Kidney epithelial cell (primary cell): Measurements from ENCODE around the gene AMDHD2. TPM values are rescaled to one million over a fixed set of nuclear protein-coding genes. Genes with fewer than 3 reads are reported as not detected.

Source experiments
- DNase-seq: peaks from one replicate; pipeline ENCODE4 v3.0.0-alpha.2; 2010; ENCODE audit warnings: low read depth
- H3K27me3 ChIP-seq: 2 replicates; pipeline ENCODE4 v1.6.0; 2011; ENCODE audit warnings: low read length; ENCODE audit not compliant: control insufficient read depth, insufficient read depth
- H3K36me3 ChIP-seq: 2 replicates; pipeline ENCODE4 v1.5.1; 2011; ENCODE audit warnings: low read length; ENCODE audit not compliant: control insufficient read depth, insufficient read depth
- H3K4me3 ChIP-seq: 2 replicates; pipeline ENCODE4 v1.5.1; 2011; ENCODE audit warnings: low read depth, mild to moderate bottlenecking, control low read depth, low read length
- total RNA-seq: library from RNA; depleted of rRNA; stranded (reverse); fragments of >200 nt; gene quantifications from 2 replicates; pipeline ENCODE4 v1.2.3, GENCODE V29; 2015
- TF ChIP-seq, protein P1 (sequence below): IDR thresholded peaks from 2 replicates; pipeline ENCODE4 v1.5.1; 2011; ENCODE audit warnings: mild to moderate bottlenecking, moderate library complexity, low read length, control low read depth, inconsistent platforms; ENCODE audit not compliant: insufficient read depth, poor library complexity, severe bottlenecking

AMDHD2 gene
- total RNA-seq, 1 donor from 2014 or later: 76.0 TPM

DNA sequence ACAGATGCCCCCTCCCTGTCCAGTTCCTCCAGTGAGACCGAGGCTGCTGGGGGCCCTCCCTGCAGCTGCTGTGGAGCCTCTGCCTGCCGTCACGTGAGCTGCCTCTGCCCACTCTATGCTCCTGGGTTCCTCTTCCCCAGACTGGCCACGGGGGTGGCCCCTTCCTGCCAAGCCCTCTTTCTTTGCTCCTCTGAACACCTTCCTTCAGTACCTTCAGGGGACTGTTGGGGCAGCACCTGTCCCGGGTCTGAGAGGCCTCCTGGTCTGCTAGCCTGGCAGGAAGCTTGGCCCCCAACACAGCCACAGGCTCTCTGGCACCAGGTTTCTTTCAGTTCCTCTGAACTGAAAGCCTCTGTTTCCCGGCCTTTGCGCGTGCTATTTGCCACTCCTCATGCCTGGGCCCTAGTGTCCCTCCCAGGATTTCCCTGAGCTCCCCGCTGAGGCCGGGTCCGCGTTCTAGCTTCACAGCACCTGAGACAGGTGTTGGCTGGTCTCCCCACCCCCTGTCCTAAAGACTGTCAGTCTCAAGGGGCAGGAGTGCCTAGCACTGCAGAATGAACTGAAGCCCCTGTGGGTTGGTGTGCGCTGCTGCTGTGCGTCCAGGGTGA lies 13.0 kb upstream of the AMDHD2 start:
- Histone ChIP-seq H3K27me3 (no peaks in the 10 kb centered on the region), H3K36me3 (no peaks in the 10 kb centered on the region), H3K4me3 (no peak overlapping the region)
- DNase-seq: no peak
- TF ChIP-seq, protein P1, sequence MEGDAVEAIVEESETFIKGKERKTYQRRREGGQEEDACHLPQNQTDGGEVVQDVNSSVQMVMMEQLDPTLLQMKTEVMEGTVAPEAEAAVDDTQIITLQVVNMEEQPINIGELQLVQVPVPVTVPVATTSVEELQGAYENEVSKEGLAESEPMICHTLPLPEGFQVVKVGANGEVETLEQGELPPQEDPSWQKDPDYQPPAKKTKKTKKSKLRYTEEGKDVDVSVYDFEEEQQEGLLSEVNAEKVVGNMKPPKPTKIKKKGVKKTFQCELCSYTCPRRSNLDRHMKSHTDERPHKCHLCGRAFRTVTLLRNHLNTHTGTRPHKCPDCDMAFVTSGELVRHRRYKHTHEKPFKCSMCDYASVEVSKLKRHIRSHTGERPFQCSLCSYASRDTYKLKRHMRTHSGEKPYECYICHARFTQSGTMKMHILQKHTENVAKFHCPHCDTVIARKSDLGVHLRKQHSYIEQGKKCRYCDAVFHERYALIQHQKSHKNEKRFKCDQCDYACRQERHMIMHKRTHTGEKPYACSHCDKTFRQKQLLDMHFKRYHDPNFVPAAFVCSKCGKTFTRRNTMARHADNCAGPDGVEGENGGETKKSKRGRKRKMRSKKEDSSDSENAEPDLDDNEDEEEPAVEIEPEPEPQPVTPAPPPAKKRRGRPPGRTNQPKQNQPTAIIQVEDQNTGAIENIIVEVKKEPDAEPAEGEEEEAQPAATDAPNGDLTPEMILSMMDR: no peak

- no peak for DNase-seq
- TF ChIP-seq, protein P1: no peak
- Histone ChIP-seq H3K27me3 (no peaks in the 10 kb centered on the region), H3K4me3 (no peak overlapping the region), H3K36me3 (no peaks in the 10 kb centered on the region)
These were observed 12.5 kb upstream of the AMDHD2 start for GRCh38 chr16:2507665-2508064.

DNA sequence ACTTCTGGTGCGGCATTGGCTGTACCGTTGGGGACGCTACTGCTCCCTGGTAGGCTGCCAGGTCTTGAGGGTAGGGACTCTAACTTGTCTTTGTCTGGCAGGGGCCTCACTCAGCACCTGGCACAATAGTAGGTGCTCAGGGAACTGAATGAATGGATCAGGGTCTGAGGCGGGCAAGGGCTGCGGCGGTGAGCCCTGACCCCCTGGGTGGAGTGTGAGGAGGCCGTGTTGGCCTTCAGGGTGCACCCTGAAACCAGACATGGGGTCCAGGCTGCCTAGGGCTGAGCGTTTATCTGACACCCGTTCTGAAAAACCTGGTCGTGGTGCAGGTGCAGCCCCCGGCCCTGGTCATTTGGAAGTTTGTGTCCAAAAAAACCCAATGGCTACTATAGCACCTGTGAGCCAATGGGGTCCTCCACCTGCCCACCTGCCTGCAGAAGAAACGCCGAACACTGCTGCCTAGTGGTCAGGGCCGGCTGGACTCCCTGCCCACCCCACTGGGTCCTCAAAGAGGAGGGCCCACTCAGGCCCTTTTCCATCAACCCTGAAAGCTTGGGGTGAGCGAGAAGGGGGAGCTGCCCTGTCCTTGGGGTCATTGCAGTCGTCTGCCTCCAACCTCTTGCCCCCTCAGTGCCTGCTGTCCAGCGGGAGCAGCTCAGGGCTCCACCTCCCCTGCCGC lies 11.3 kb upstream of the AMDHD2 start:
- H3K27me3 ChIP-seq: no peaks in the 10 kb centered on the region
- DNase-seq: no peak
- no peaks in the 10 kb centered on the region for H3K36me3 ChIP-seq
- TF ChIP-seq, protein P1: no peak
- H3K4me3 ChIP-seq: no peak overlapping the region

GRCh38 chr16:2511128-2511800 lies 8.9 kb upstream of the AMDHD2 start:
- no peak for DNase-seq
- no peaks in the 10 kb centered on the region for H3K36me3 ChIP-seq

GRCh38 chr16:2511996-2512734 lies 8.0 kb upstream of the AMDHD2 start:
- TF ChIP-seq, protein P1: no peak
- DNase-seq: no peak
- no peaks in the 10 kb centered on the region for H3K36me3 ChIP-seq
- no peaks in the 10 kb centered on the region for H3K27me3 ChIP-seq
- H3K4me3 ChIP-seq: no peak overlapping the region

More at GRCh38 chr16:2511128-2511800, 8.9 kb upstream of the AMDHD2 start:
- TF ChIP-seq, protein P1: no peak
- Histone ChIP-seq H3K27me3 (no peaks in the 10 kb centered on the region), H3K4me3 (no peak overlapping the region)
